Trophoblast cell (in vitro differentiated cells and primary cell): ENCODE data around the gene GAK.

Experiments used
- DNase-seq, 2 donors: peaks; one replicate each; pipeline ENCODE4 v3.0.0-alpha.2; 2016
- H2AFZ ChIP-seq: 2 replicates; pipeline ENCODE4 v1.6.1; 2013; ENCODE audit warnings: low read length, moderate library complexity, mild to moderate bottlenecking; ENCODE audit not compliant: insufficient read depth, poor library complexity
- H2AK5ac ChIP-seq: 2 replicates; pipeline ENCODE4 v1.6.1; 2013; ENCODE audit warnings: mild to moderate bottlenecking, low read length
- H2BK120ac ChIP-seq: 2 replicates; pipeline ENCODE4 v1.6.1; 2013; ENCODE audit warnings: low read length, mild to moderate bottlenecking, moderate library complexity; ENCODE audit not compliant: insufficient read depth, poor library complexity
- H2BK12ac ChIP-seq: 2 replicates; pipeline ENCODE4 v1.6.1; 2013; ENCODE audit warnings: mild to moderate bottlenecking, low read length, moderate library complexity
- H2BK5ac ChIP-seq: 2 replicates; pipeline ENCODE4 v1.6.1; 2013; ENCODE audit warnings: low read length, low read depth, moderate library complexity, mild to moderate bottlenecking; ENCODE audit not compliant: poor library complexity
- H3K14ac ChIP-seq: 2 replicates; pipeline ENCODE4 v1.6.1; 2013; ENCODE audit warnings: mild to moderate bottlenecking, low read length
- H3K18ac ChIP-seq: 2 replicates; pipeline ENCODE4 v1.6.1; 2013; ENCODE audit warnings: mild to moderate bottlenecking, low read length
- H3K23ac ChIP-seq: 2 replicates; pipeline ENCODE4 v1.6.1; 2013; ENCODE audit warnings: low read length
- H3K27ac ChIP-seq: 2 replicates; pipeline ENCODE4 v1.5.1; 2013; ENCODE audit warnings: low read depth, mild to moderate bottlenecking, inconsistent platforms, low read length, moderate library complexity
- H3K27me3 ChIP-seq: 2 replicates; pipeline ENCODE4 v1.6.1; 2013; ENCODE audit warnings: inconsistent platforms, mild to moderate bottlenecking, low read length, moderate library complexity; ENCODE audit not compliant: insufficient read depth
- H3K36me3 ChIP-seq, 2 experiments: 1 replicate in 1 of 2; 2 replicates in 1 of 2; pipeline ENCODE4 v1.6.1; 2013; ENCODE audit warnings: low read length in 2 of 2, mild to moderate bottlenecking in 2 of 2, moderate library complexity in 1 of 2; ENCODE audit not compliant: insufficient read depth in 2 of 2, control insufficient read depth in 1 of 2
- H3K4ac ChIP-seq: 2 replicates; pipeline ENCODE4 v1.6.1; 2013; ENCODE audit warnings: low read depth, mild to moderate bottlenecking, low read length, moderate library complexity
- H3K4me1 ChIP-seq, 2 experiments: 1 replicate in 1 of 2; 2 replicates in 1 of 2; pipeline ENCODE4 v1.6.1; 2013; ENCODE audit warnings: low read length in 2 of 2, mild to moderate bottlenecking in 2 of 2, moderate library complexity in 1 of 2; ENCODE audit not compliant: insufficient read depth in 2 of 2, control insufficient read depth in 1 of 2
- H3K4me2 ChIP-seq: 2 replicates; pipeline ENCODE4 v1.6.1; 2013; ENCODE audit warnings: inconsistent platforms, mild to moderate bottlenecking, low read length, moderate library complexity
- H3K4me3 ChIP-seq: 2 replicates; pipeline ENCODE4 v1.5.1; 2013; ENCODE audit warnings: mild to moderate bottlenecking, low read depth, low read length, inconsistent platforms
- H3K79me1 ChIP-seq: one replicate; pipeline ENCODE4 v1.6.1; 2013; ENCODE audit warnings: low read length
- H3K79me2 ChIP-seq: 2 replicates; pipeline ENCODE4 v1.6.1; 2013; ENCODE audit warnings: low read length, mild to moderate bottlenecking; ENCODE audit not compliant: control insufficient read depth, insufficient read depth, poor library complexity
- H3K9ac ChIP-seq: 2 replicates; pipeline ENCODE4 v1.6.1; 2013; ENCODE audit warnings: mild to moderate bottlenecking, low read length
- H3K9me3 ChIP-seq: 2 replicates; pipeline ENCODE4 v1.6.1; 2013; ENCODE audit warnings: low read depth, mild to moderate bottlenecking, control low read depth, inconsistent platforms, low read length; ENCODE audit not compliant: insufficient read depth
- H4K12ac ChIP-seq: 2 replicates; pipeline ENCODE4 v1.6.1; 2013; ENCODE audit warnings: low read depth, mild to moderate bottlenecking, low read length, moderate library complexity
- H4K8ac ChIP-seq: 2 replicates; pipeline ENCODE4 v1.6.1; 2013; ENCODE audit warnings: low read depth, mild to moderate bottlenecking, low read length, moderate library complexity
- H4K91ac ChIP-seq: one replicate; pipeline ENCODE4 v1.6.1; 2013; ENCODE audit warnings: low read depth, mild to moderate bottlenecking, low read length, moderate library complexity
- WGBS: extraction: QIAGEN DNeasy Blood & Tissue Kit; methylation state at CpG from one replicate; pipeline ENCODE4 v1.1.7; 2013; ENCODE audit warnings: missing lambda C conversion rate; ENCODE audit not compliant: insufficient read length, insufficient coverage; ENCODE audit errors: extremely low coverage; 5-methylcytosine and 5-hydroxymethylcytosine counted together

GAK gene

GRCh38 chr4:832536-832935, 99.6 kb downstream of the GAK start:
- H3K23ac ChIP-seq, result no peak overlapping the region
- peaks cover 11% of the 10 kb centered on the region for H3K27me3 ChIP-seq
- no peaks in the 10 kb centered on the region for H3K79me1 ChIP-seq
- no peak overlapping the region for H4K12ac ChIP-seq
- H3K79me2 ChIP-seq, result no peaks in the 10 kb centered on the region
- no peak for DNase-seq
- no peak overlapping the region for H3K27ac ChIP-seq
- no peak overlapping the region for H2BK5ac ChIP-seq
- H3K36me3 ChIP-seq, result no peaks in the 10 kb centered on the region
- H3K9ac ChIP-seq, result no peak overlapping the region
- peaks cover 25% of the 10 kb centered on the region for H3K9me3 ChIP-seq
- no peak overlapping the region for H2BK120ac ChIP-seq
- WGBS, result no CpG with 5 or more reads among the region's 9 CpGs
- no peak overlapping the region for H3K4me3 ChIP-seq
- no peak overlapping the region for H4K8ac ChIP-seq
- no peak overlapping the region for H3K4me2 ChIP-seq
- H3K14ac ChIP-seq, result no peak overlapping the region
- no peak overlapping the region for H3K4ac ChIP-seq
- H2AFZ ChIP-seq, result no peak overlapping the region
- H2AK5ac ChIP-seq, result no peak overlapping the region
- H2BK12ac ChIP-seq, result no peak overlapping the region
- no peaks in the 10 kb centered on the region for H3K4me1 ChIP-seq
- H3K18ac ChIP-seq, result no peak overlapping the region
- H4K91ac ChIP-seq, result no peak overlapping the region

DNA sequence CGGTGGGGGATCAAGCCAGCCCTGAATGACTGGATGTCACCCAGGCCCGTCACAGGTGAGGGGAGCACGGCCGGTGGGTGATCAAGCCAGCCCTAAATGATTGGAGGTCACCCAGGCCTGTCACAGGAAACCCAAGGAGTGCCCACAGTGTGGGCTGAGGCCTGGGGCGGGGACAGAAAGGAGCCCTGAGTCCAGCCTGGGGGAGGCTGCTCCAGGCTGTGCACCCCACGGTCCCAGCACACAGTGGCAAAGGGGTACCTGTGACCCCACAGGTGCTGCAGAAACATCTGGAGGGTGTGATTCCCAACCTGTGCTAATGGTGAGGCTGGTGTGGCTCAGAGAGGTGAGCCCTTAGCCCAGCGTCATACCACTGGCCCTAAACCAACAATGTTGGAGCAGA, 100.0 kb downstream of the GAK start:
- H3K79me2 ChIP-seq, result no peaks in the 10 kb centered on the region
- no peak overlapping the region for H3K4ac ChIP-seq
- H2AFZ ChIP-seq, result no peak overlapping the region
- peaks cover 15% of the 10 kb centered on the region for H3K27me3 ChIP-seq
- peaks cover 21% of the 10 kb centered on the region for H3K9me3 ChIP-seq
- DNase-seq, result no peak
- H4K8ac ChIP-seq, result no peak overlapping the region
- no peak overlapping the region for H3K4me3 ChIP-seq
- no peaks in the 10 kb centered on the region for H3K4me1 ChIP-seq
- H3K23ac ChIP-seq, result no peak overlapping the region
- H2BK5ac ChIP-seq, result no peak overlapping the region
- H4K12ac ChIP-seq, result no peak overlapping the region
- H3K79me1 ChIP-seq, result no peaks in the 10 kb centered on the region
- no peak overlapping the region for H2AK5ac ChIP-seq
- H2BK120ac ChIP-seq, result no peak overlapping the region
- H2BK12ac ChIP-seq, result no peak overlapping the region
- no peak overlapping the region for H3K18ac ChIP-seq
- H3K36me3 ChIP-seq, result no peaks in the 10 kb centered on the region
- no peak overlapping the region for H3K14ac ChIP-seq
- H3K4me2 ChIP-seq, result no peak overlapping the region
- no peak overlapping the region for H3K9ac ChIP-seq
- H3K27ac ChIP-seq, result no peak overlapping the region
- H4K91ac ChIP-seq, result no peak overlapping the region
- no CpG with 5 or more reads among the region's 7 CpGs for WGBS

DNA sequence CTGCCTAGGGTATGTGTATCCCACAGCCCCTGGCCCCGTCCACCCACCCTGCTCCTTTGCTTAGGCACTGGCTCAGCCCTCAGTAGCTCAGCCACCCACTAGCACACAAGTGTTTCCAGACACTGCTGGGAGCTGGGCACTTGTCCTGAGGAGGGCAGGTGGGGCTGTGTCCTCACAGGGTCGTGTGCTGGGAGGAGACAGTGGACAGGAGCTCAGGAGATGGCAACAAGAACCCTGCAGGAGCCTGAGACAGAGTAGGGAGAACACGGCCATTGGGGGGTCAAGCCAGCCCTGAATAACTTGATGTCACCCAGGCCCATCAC, 100.7 kb downstream of the GAK start:
- no peak overlapping the region for H3K9ac ChIP-seq
- WGBS, result no CpG with 5 or more reads among the region's 3 CpGs
- H3K27me3 ChIP-seq, result peaks cover 21% of the 10 kb centered on the region
- H4K8ac ChIP-seq, result no peak overlapping the region
- no peak overlapping the region for H3K14ac ChIP-seq
- no peaks in the 10 kb centered on the region for H3K79me1 ChIP-seq
- H2BK120ac ChIP-seq, result no peak overlapping the region
- H4K12ac ChIP-seq, result no peak overlapping the region
- H3K4me1 ChIP-seq, result no peaks in the 10 kb centered on the region
- H3K18ac ChIP-seq, result no peak overlapping the region
- no peak overlapping the region for H3K23ac ChIP-seq
- no peak overlapping the region for H4K91ac ChIP-seq
- no peak overlapping the region for H3K27ac ChIP-seq
- peaks cover 16% of the 10 kb centered on the region for H3K9me3 ChIP-seq
- DNase-seq, result no peak
- H2BK12ac ChIP-seq, result no peak overlapping the region
- no peaks in the 10 kb centered on the region for H3K36me3 ChIP-seq
- no peak overlapping the region for H3K4me2 ChIP-seq
- H3K4me3 ChIP-seq, result no peak overlapping the region
- no peak overlapping the region for H3K4ac ChIP-seq
- no peak overlapping the region for H2AK5ac ChIP-seq
- no peaks in the 10 kb centered on the region for H3K79me2 ChIP-seq
- no peak overlapping the region for H2BK5ac ChIP-seq
- no peak overlapping the region for H2AFZ ChIP-seq

- Histone ChIP-seq H3K14ac (no peak overlapping the region), H4K8ac (no peak overlapping the region), H2BK120ac (no peak overlapping the region), H4K12ac (no peak overlapping the region), H3K23ac (no peak overlapping the region), H3K36me3 (no peaks in the 10 kb centered on the region), H4K91ac (no peak overlapping the region), H3K4me2 (no peak overlapping the region), H3K79me1 (no peaks in the 10 kb centered on the region), H3K27ac (no peak overlapping the region), H3K18ac (no peak overlapping the region), H3K9me3 (peaks cover 13% of the 10 kb centered on the region), H2AFZ (no peak overlapping the region), H3K27me3 (peaks cover 21% of the 10 kb centered on the region), H3K79me2 (no peaks in the 10 kb centered on the region), H3K4me3 (no peak overlapping the region), H2AK5ac (no peak overlapping the region), H3K9ac (no peak overlapping the region), H3K4ac (no peak overlapping the region), H3K4me1 (peaks cover 0 to 1% of the 10 kb centered on the region in 2 experiments), H2BK5ac (no peak overlapping the region), H2BK12ac (no peak overlapping the region)
- WGBS, result no CpG with 5 or more reads among the region's 23 CpGs
- no peak for DNase-seq
These were observed 101.3 kb downstream of the GAK start for GRCh38 chr4:830601-831482.
